ENCODE results near the gene SSTR1.

DNA sequence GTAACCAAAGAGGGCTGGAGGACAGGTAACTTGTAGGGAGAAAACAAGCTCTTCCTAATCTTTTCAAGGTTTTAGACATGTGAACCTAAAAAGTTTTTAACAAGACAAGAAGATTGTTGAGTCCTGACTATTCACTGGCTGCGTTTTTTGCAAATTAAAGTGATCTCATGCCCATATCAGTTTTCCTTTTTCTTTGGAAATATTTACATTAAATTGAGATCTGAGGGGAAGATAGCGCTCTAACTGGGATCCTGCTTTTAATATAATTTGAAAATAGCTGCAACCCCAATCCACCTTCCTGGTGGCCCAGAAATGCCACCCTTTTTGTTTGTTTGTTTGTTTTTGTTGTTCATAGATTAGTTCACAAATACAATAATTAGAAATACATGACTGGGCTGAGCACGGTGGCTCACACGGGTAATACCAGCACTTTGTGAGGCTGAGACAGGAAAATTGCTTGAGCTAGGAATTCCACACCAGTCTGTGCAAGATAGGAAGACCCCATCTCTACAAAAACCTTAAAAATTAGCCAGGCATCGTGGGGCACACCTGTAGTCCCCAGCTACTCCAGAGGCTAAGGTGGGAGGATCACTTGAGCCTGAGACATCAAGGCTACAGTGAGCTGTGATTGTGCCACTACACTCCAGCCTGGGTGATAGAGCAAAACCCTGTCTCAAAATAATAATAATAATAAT is 2.4 kb upstream of the SSTR1 start:
- TF ChIP-seq, protein P1, sequence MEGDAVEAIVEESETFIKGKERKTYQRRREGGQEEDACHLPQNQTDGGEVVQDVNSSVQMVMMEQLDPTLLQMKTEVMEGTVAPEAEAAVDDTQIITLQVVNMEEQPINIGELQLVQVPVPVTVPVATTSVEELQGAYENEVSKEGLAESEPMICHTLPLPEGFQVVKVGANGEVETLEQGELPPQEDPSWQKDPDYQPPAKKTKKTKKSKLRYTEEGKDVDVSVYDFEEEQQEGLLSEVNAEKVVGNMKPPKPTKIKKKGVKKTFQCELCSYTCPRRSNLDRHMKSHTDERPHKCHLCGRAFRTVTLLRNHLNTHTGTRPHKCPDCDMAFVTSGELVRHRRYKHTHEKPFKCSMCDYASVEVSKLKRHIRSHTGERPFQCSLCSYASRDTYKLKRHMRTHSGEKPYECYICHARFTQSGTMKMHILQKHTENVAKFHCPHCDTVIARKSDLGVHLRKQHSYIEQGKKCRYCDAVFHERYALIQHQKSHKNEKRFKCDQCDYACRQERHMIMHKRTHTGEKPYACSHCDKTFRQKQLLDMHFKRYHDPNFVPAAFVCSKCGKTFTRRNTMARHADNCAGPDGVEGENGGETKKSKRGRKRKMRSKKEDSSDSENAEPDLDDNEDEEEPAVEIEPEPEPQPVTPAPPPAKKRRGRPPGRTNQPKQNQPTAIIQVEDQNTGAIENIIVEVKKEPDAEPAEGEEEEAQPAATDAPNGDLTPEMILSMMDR (conservative IDR thresholded peaks at IDR 0.05 in 1 of 2, IDR thresholded peaks at IDR 0.05 in 1 of 2; ENCODE audit: extremely low read depth in 1 of 2, insufficient read depth in 1 of 2, low read depth in 1 of 2, low read length in 2 of 2), result no peak
- no peak for TF ChIP-seq EZH2 (IDR thresholded peaks at IDR 0.05; ENCODE audit: borderline replicate concordance, low read length)

Data from mammary epithelial cell (primary cell).